G401 (cell line): Measurements from ENCODE around the gene WFDC6. TPM values are rescaled to one million over a fixed set of nuclear protein-coding genes. Genes with fewer than 3 reads are reported as not detected.

Source experiments
- DNase-seq: peaks from one replicate; pipeline ENCODE4 v3.0.0-alpha.2; 2015; ENCODE audit warnings: low spot score
- in situ Hi-C: cut with HindIII; loops from 2 replicates; pipeline ENCODE4 v1.10.0; 2016; ENCODE audit warnings: low sequenced_read_pairs, mixed read lengths
- total RNA-seq: library from RNA; depleted of rRNA; stranded (reverse); fragments of >200 nt; shearing (Covaris generic); gene quantifications from 2 replicates; pipeline ENCODE4 v1.2.3, GENCODE V29; 2014; rRNA removed

Gene WFDC6
- total RNA-seq, 1 experiment from 2014 or later = not detected

DNA sequence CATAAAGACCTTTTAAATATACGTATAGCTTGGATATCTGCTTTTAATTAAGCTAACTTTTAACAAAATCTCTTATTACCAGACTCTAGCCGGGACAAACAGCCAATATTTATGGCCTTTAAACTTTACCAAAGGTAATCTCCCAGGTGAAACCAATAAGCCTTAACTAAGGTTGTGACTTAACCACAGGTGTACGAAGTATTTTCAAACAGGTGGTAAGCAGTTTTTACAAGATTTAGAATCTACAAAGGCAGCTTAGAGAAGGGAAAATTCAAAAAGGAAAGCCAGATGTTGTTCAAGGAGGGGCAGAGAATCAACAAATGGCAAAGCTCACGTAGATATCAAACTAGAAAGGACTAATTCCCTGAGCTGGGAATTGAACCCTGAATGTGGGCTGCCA, 53.9 kb downstream of the WFDC6 start:
- in situ Hi-C loops = loop anchor here (25.0 kb wide), 1 partner anchor 173 kb away; the partner anchor contains the start of genes MATN4 and RBPJL
- no peak for DNase-seq

DNA sequence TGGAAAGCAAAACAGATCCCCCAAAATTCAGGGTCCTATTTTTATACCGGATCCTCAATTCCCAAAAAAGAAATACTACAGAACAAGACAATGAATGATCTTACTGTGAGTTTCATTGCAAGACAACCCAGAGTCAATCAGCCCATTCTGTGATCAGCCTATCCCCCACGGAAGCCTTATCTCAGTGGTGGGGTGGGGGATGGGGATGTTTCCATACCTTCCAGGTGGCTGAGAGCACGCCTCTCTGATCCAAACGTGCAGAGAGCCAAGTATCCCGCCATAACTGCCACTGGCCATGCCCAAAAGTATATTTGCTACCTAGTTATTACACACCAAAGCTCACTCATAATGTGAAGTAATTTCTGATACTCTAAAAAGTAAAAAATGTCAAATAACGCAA, 54.6 kb downstream of the WFDC6 start:
- in situ Hi-C loops = loop anchor here (25.0 kb wide), 1 partner anchor 172 kb away; the partner anchor contains the start of genes MATN4 and RBPJL
- no peak for DNase-seq

Other genes starting within 250 kb of the WFDC6 start
- not detected in 2 replicates for gene RBPJL, start 232.6 kb downstream of the WFDC6 start, total RNA-seq
- gene MATN4, start 231.2 kb downstream of the WFDC6 start, total RNA-seq = not detected in 2 replicates
- 16.4 and 24.7 TPM in 2 replicates for gene SDC4, start 191.1 kb downstream of the WFDC6 start, total RNA-seq
- gene SYS1, start 176.3 kb downstream of the WFDC6 start, total RNA-seq = 13.0 and 21.9 TPM in 2 replicates
- not detected in 2 replicates for gene TP53TG5, start 161.2 kb downstream of the WFDC6 start, total RNA-seq
- gene DBNDD2, start 131.2 kb downstream of the WFDC6 start, total RNA-seq = 0.86 and 5.7 TPM in 2 replicates
- gene PIGT, start 123.3 kb downstream of the WFDC6 start, total RNA-seq = 25.2 and 31.0 TPM in 2 replicates
- not detected in 2 replicates for gene WFDC2, start 69.7 kb downstream of the WFDC6 start, total RNA-seq
- not detected in 2 replicates for gene SPINT3, start 23.9 kb downstream of the WFDC6 start, total RNA-seq
- not detected in 2 replicates for gene EPPIN, start 7.9 kb upstream of the WFDC6 start, total RNA-seq
- not detected in 2 replicates for gene WFDC8, start 39.8 kb upstream of the WFDC6 start, total RNA-seq
- gene WFDC10A, start 90.3 kb upstream of the WFDC6 start, total RNA-seq = not detected in 2 replicates
- gene WFDC9, start 91.8 kb upstream of the WFDC6 start, total RNA-seq = not detected in 2 replicates
- gene WFDC11, start 130.8 kb upstream of the WFDC6 start, total RNA-seq = not detected in 2 replicates
- gene WFDC13, start 162.6 kb upstream of the WFDC6 start, total RNA-seq = not detected in 2 replicates
- gene WFDC10B, start 165.5 kb upstream of the WFDC6 start, total RNA-seq = not detected in 2 replicates
- gene SPINT4, start 182.9 kb upstream of the WFDC6 start, total RNA-seq = not detected in 2 replicates